Sigmoid colon (tissue), 4 donors: ENCODE measurements around the gene HIBADH.

Experiments
- CTCF ChIP-seq, 4 experiments: fragments of 450-650 bp in 3 of 4; fragments of 200-600 bp in 1 of 4; IDR thresholded peaks; one replicate each; pipeline ENCODE4 v1.5.1; 2016 to 2019; ENCODE audit warnings: antibody characterized with exemption in 4 of 4, mild to moderate bottlenecking in 3 of 4, moderate library complexity in 2 of 4
- EP300 ChIP-seq, 4 donors: sonication (generic); formaldehyde crosslinking; IDR thresholded peaks; one replicate each; pipeline ENCODE4 v1.6.1; 2017; ENCODE audit warnings: antibody characterized with exemption in 4 of 4
- POLR2AphosphoS5 ChIP-seq, 4 donors: sonication (generic); formaldehyde crosslinking; IDR thresholded peaks; one replicate each; pipeline ENCODE4 v1.6.1; 2017; ENCODE audit warnings: antibody characterized with exemption in 4 of 4

GRCh38 chr7:27703181-27703580 is 40.5 kb upstream of the HIBADH start:
- TF ChIP-seq CTCF (IDR thresholded peaks at IDR 0.05) = no peak
- TF ChIP-seq EP300 (IDR thresholded peaks at IDR 0.05) = no peak
- no peak for TF ChIP-seq POLR2AphosphoS5 (IDR thresholded peaks at IDR 0.05)
